NCI-H2107 (cell line): ENCODE data around the gene MAT1A.
"Not testable (repeated sequence)": the region's sequence is repeated elsewhere in the genome, so short reads cannot be mapped to it uniquely, and the experiment has no call there.

Source experiments
- DNase-seq: peaks from one replicate; lab custom pipeline; 2025; lab: John Stamatoyannopoulos, UW

The MAT1A gene

DNA sequence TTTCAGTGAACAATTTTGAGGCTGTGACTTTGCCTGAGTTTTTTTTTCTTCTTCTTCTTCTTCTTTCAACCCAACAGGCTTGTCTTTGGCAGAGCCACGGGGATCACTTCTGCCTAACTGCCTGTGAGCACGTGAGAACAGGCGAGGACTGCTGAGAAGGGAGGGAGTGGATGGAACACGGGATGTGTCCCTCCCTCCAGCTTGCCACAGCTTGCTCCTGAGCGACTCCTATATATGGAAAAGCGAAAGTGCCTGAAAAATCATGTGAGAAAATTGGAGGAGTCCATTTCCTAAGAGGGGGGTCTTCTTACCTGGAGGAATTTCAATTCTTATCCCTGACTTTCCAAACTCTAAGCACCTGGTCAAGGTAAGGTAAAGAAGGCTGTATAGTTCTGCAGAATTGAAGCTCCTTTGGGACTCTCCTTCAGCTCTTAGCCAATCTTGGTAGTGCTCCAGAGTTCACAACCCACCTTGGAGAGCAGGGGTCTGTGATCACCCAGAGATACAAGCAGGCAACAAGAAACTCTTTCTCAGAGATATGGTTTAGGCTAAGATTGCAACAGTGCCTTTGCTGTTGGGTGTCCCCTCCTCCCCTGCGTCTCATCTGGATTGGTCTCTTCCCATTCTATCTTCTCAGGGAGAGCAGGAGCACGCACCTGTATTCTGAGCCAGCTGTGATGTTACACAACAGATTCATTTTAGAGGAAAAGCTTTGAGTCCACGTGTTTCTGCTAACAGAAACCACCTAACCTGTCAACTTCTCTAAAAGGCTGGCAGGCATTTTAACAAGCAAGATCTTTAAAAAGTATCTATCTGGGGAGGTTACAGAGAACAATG is at the start of gene MAT1A:
MAT1A (minus strand) TSS at position 208 of the 837 bp plus-strand sequence. CDS start 235 bp downstream, outside the sequence.
- DNase-seq, result peak; percentile 7

GRCh38 chr10:80333983-80334382 is 44.5 kb upstream of the MAT1A start:
- DNase-seq, result no peak

GRCh38 chr10:80324891-80325364 is 35.5 kb upstream of the MAT1A start:
- DNase-seq, result no peak

DNA sequence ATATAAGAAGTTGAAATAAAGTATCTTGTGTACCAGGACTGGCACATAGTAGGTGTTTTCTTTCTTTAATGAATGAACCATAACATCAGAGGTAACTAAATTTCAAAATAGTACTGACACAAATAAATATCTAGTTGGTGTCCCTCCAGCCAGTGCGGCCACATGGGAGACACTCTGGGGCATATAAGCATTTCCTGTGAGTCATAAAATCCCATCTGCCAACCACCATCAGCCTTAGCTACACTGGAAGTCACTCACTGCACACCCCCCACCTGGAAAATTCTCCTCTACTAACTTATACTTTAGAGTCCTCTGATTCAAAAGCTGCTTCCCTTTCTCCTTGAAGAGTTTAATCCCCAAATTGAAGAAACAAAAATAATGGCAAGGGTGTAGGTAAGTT is 34.6 kb upstream of the MAT1A start:
- no peak for DNase-seq

DNA sequence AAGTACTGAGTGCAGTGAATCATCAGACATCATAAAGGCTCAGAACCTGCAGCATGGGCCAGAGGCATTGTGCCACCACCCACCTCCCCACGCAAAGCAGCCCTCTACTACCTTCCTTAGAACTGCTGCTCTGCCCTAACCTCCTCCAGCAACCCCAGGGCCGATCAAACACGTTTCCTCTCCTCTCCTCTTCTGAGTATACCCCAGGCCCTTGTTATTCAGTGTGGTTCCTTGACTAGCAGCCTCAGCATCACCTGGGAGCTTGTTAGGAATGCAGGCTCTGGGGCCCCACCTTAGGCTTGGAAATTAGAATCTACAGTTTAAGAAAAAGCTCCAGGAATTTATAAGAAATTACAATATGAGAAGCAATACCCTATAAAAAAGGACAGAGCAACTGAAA is 33.9 kb upstream of the MAT1A start:
- no peak for DNase-seq

DNA sequence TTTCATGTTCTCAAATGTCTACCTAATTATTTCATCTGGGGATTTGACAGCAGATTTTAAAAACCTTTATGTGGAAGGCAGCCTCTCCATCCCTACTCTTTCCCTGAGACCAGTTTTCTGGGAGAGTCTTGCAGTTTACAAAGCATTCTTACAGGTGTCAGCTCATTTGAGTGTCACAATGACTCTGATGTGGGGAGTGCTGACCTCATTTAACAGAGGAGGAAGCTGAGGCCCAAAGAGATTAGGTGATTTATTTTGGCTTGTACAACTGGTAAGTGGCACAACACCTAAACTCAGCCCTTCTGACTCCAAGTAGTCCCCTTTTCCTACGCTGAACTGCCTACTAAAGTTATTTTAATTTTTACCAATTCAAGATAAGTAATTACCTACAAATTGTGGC is 33.3 kb upstream of the MAT1A start:
- DNase-seq, result no peak

- DNase-seq, result no peak
These were observed 32.7 kb upstream of the MAT1A start for GRCh38 chr10:80322158-80322557.

- no peak for DNase-seq
These were observed 31.7 kb upstream of the MAT1A start for GRCh38 chr10:80321183-80321582.

DNA sequence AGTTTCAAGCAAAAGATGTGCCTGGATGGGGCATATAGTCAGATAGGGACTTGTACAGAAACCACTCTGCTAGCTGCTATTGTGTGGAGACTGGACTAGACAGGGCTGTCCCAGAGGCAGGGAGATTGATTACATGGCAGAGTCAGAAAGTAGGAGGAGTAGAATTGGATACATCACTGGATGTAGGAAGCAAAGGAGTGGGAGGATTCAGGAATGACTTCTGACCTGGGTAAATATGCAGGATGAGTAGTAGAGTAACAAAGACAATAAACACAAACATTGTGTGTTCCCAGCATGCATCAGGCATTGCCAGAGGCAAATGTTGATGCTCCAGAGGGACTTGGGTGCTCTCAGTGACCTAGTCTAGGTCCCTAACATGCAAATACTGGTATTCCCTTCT is 30.9 kb upstream of the MAT1A start:
- DNase-seq, result no peak

DNA sequence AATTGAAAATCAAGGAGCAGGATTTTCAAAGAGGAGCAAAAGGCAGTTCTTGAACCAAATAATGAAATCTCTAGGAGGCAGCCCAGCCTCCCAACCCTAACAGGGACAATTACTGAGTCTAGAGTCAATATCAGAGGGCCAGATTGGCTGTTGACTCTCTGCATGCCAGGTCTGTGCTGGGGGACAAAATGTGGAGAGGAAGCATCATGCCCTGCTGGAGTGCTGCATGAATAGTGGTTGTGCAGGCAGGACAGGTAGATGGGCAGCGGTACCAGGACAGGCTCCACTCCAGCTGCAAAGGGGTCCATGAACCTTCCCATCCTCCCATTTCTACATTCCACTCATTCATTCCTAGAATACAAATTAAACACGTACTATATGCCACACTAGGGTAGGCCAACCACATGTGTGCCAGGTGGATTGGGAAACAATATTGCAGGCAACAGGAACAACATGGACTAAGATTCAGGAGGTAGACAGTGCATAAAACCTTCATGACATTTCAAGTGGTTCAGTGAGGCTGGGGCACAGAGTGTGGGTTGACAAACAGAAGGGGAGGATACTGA is 30.4 kb upstream of the MAT1A start:
- no peak for DNase-seq

- DNase-seq, result no peak
These were observed 29.9 kb upstream of the MAT1A start for GRCh38 chr10:80319318-80319717.

DNA sequence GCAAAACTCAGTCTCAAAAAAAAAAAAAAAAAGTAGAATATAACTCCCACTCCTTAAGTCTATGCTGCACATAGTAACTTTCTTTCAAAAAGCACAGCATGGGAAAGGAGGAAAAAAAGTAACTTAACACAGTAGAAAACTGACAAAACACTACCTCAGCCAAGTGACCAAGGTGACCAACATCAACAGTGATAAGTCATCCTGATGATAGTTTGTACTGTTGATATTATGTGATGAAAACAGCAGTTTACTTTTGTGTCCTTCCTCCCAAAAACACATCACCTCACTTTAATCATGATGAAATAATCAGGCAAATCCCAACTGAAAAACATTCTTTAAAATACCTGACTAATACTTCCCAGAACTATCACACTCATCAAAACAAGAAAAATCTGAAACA is 29.3 kb upstream of the MAT1A start:
- no peak for DNase-seq

DNA sequence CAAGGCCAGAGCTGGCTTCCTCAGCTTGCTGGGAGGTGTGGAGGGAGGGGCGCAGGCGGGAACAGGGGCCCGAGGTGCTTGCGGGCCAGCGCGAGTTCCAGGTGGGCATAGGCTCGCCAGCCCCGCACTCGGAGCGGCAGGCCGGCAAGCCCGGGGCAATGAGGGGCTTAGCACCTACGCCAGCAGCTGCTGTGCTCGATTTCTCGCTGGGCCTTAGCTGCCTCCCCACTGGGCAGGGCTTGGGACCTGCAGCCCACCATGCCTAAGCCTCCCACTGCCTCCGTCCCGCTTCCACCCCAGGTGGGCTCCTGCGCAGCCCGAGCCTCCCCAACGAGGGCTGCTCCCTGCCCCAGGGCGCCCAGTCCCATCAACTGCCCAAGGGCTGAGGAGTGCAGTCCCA is 25.9 kb upstream of the MAT1A start:
- DNase-seq, result no peak

DNA sequence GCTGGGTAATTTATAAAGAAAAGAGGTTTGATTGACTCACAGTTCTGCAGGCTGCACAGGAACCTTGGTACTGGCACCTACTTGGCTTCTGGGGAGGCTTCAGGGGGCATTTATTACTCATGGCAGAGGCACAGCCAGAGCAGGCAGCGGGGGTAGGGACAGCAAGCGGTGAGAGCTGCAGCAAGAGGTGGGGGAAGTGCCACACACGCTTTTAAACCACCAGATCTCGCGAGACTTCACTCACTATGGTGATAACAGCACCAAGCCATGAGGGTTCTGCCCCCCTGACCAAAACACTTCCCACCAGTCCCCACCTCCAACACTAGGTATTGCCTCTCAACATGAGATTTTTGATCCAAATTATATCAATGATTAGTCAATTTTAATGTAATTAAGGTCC is 24.1 kb upstream of the MAT1A start:
- no peak for DNase-seq

DNA sequence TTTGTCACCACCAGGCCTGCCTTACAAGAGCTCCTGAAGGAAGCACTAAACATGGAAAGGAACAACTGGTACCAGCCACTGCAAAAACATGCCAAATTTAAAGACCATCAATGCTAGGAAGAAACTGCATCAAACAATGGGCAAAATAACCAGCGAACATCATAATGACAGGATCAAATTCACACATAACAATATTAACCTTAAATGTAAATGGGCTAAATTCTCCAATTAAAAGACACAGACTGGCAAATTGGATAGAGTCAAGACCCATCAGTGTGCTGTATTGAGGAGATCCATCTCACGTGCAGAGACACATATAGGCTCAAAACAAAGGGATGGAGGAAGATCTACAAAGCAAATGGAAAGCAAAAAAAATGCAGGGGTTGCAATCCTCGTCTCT is 16.5 kb upstream of the MAT1A start:
- not testable (repeated sequence) for DNase-seq

GRCh38 chr10:80296942-80297341 is 7.5 kb upstream of the MAT1A start:
- no peak for DNase-seq

GRCh38 chr10:80292607-80293239 is 3.3 kb upstream of the MAT1A start:
- DNase-seq, result no peak

DNA sequence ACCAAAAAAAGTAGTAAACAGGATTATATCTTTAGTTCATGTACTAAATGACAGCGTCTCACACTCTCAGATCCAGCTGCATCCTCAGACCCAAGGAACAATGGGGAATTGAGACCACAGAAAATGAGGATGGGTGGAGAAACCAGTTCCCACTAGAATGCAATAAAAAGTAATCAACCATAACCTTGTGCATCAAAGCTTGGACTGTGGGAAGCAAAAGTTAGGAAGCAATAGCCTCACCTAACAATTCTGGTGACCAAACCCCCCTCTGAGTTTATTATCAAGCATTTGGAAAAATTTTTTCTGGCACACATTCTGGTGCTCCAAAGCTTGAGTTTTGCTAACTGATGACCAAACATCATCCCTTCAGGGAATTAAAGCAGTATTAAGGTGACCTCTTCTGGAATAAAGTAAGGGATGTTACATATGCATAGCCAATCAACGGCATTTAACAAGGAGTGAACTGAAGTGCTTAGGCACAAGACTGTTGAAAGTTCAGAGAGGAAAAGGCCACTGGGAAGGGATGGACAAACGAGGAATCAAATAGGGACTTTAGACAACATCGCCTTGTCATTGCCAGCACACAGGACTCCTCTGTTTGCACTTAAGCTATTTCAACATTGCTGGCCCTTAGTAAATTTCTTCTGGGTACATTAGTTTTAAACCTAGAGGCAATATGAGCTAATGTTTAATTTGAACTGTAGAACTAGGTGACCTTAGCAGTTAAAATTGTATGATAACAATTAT is 1.2 kb upstream of the MAT1A start:
- DNase-seq, result no peak

DNA sequence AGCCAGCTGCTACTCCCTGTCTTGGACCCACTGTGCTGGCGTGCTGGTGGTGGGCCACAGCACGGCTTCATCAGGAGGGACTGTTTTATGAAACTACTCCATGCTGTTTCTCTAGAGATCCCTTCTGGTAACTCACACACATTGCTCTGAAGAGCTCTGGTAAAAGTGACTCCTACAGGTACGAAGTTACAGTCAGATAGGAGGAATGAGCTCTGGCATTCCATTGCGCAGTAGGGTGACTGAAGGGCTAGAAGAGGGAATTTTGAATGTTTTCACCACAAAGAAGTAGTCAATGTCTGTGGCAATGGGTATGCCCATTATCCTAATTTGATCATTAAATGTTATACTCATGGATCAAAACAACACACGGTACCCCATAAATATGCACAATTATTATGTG is 609 bp downstream of the MAT1A start:
- no peak for DNase-seq

- DNase-seq, result no peak
These were observed 4.9 kb downstream of the MAT1A start for GRCh38 chr10:80284522-80284921.

- no peak for DNase-seq
These were observed 5.8 kb downstream of the MAT1A start for GRCh38 chr10:80283536-80284199.

DNA sequence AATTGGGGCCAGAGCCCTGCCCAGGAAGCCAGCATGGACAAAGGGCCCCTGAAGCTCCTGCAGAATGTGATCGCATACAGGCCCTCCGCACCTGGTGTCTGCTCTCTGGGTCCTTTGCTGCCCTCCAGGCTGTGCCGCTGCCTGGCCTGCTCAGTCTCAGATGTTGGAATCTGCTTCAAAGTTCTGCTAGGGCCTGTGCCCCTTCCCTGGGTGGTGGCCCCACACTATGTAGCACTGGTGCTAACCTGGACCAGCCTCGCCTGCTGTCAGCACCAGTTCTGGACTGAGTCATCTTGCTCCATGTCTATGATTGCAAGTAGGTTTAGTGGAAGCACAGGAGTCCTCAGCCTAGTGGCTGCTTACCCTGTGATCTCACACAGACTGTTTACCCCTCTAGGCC is 6.3 kb downstream of the MAT1A start:
- DNase-seq, result no peak
